SHP77 treated with DMSO at 0.1 percent for 48 hours (cell line): ENCODE results near the gene RAD9A.

Experiments
- DNase-seq: peaks from one replicate; lab custom pipeline; 2025; lab: John Stamatoyannopoulos, UW

The RAD9A gene

DNA sequence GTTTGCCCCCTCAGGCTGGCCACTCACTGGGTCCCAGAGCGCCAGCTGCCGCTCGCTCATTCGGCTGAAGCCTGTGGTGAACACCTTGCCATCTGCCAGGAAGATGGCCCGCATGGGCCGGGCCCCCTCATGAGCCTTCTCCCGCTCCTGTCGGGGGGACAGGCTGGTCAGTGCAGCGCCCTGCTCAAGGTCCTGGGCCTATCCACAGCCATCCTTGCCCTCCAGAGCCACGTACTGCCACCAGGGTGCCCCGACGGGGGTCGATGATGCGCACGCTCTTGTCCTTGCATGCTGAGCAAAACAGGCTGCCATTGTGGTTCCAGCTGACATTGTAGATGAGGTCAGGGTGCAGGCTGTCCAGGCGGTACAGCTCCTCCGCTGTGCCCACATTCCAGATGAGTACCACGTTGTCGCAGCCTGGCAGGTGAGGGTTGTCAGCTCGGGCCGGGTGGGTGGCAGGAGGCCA lies 49.3 kb downstream of the RAD9A start:
- no peak for DNase-seq

GRCh38 chr11:67441731-67442351 lies 50.1 kb downstream of the RAD9A start:
- DNase-seq = no peak

GRCh38 chr11:67442504-67443404 lies 51.0 kb downstream of the RAD9A start:
- DNase-seq = no peak

DNA sequence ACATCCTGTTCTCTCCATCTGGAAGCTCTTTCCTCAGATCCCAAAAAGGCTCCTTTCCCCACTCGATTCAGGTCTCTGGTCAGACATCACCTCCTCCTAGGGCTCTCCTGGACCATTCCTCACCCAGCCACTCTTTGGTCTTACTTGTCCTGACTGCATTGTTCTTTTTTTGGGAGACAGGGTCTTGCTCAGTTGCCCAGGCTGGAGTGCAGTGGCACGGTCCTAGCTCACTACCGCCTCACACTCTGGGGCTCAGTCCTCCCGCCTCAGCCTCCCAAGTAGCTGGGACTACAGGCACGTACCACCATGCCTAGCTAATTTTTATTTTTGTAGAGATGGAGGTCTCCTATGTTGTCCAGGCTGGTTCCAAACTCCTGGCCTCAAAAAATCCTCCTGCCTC lies 53.7 kb downstream of the RAD9A start:
- no peak for DNase-seq
